ENCODE results near the gene APBA1.

DNA sequence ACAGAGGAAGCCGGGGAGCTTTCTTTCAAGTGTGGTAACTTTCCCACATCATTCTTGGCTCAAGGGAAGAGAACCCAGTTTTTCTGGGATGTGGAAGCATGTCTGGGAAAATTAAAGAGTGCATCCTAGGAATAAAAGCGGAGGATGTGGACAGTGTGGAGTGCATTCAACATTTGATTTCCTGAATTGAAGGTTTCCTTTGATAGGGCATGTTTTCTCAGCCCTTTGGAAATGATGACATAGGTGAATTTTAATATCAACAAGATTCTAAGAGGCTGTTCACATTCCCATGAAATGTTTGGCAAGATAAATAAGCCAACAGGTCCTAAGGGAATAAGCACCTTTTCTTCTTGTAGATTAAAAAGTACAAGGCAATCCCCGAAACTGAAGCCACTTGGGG, 283.6 kb downstream of the APBA1 start:
- TF ChIP-seq POLR2AphosphoS5 (IDR thresholded peaks at IDR 0.05; ENCODE audit: low read depth, low read length) (no peak), POLR2A (IDR thresholded peaks at IDR 0.05; ENCODE audit: low read depth, low read length) (no peak), TAF1 (IDR thresholded peaks at IDR 0.05; ENCODE audit: low read depth, low read length) (no peak), SPI1 (IDR thresholded peaks at IDR 0.05; ENCODE audit: low read depth, low read length) (no peak), POU2F2 (IDR thresholded peaks at IDR 0.05; ENCODE audit: low read depth, low read length) (no peak)
